Endothelial cell of umbilical vein (primary cell): ENCODE data around the gene SEC16B. TPM values are rescaled to one million over a fixed set of nuclear protein-coding genes. Genes with fewer than 3 reads are reported as not detected.

Experiments
- BruUV-seq: library from RNA; stranded (reverse); fragments of 400-500 nt; replicated peaks from 2 replicates; lab custom pipeline; 2021; lab: Mats Ljungman, UMichigan
- CTCF ChIA-PET: fragments of 300-600, 350-600 bp; sonication (Branson Sonifier 250); formaldehyde crosslinking; loops from one replicate; lab custom pipeline; 2021; ENCODE audit warnings: antibody characterized with exemption, inconsistent platforms; lab: Charles Lee
- POLR2A ChIA-PET: fragments of 300-600, 350-600 bp; sonication (Branson Sonifier 250); formaldehyde crosslinking; loops from one replicate; lab custom pipeline; 2021; ENCODE audit warnings: antibody characterized with exemption, inconsistent platforms; lab: Charles Lee
- DNase-seq: peaks from one replicate; pipeline ENCODE4 v3.0.0-alpha.2; 2011; ENCODE audit warnings: low read depth, low spot score
- FAIRE-seq: peaks from 2 replicates; lab custom pipeline; 2011; peaks lifted over from hg19 to GRCh38; lab: Jason Lieb, UNC
- H2AFZ ChIP-seq: 2 replicates; pipeline ENCODE4 v1.6.0; 2012; ENCODE audit warnings: low read depth, low read length, control low read depth, inconsistent platforms
- H3K27ac ChIP-seq: 2 replicates; pipeline ENCODE4 v1.5.1; 2011; ENCODE audit warnings: low read depth, mild to moderate bottlenecking, control low read depth, low read length, moderate library complexity; ENCODE audit not compliant: insufficient read depth
- H3K27me3 ChIP-seq, 2 experiments: 2 replicates each; pipeline versions ENCODE4 v1.6.0 to v1.6.1; 2011; ENCODE audit warnings: low read length in 2 of 2, mixed read lengths in 1 of 2; ENCODE audit not compliant: control insufficient read depth in 2 of 2, insufficient read depth in 2 of 2
- H3K36me3 ChIP-seq, 2 experiments: 2 replicates in 1 of 2; 3 replicates in 1 of 2; pipeline ENCODE4 v1.5.1; 2011; ENCODE audit warnings: low read length in 2 of 2, mild to moderate bottlenecking in 1 of 2, moderate library complexity in 1 of 2; ENCODE audit not compliant: control insufficient read depth in 2 of 2, insufficient read depth in 2 of 2; ENCODE audit errors: extremely low read depth in 1 of 2
- H3K4me1 ChIP-seq: 3 replicates; pipeline ENCODE4 v1.5.1; 2011; ENCODE audit warnings: mild to moderate bottlenecking, low read length; ENCODE audit not compliant: control insufficient read depth, insufficient read depth; ENCODE audit errors: extremely low read depth
- H3K4me2 ChIP-seq: 2 replicates; pipeline ENCODE4 v1.6.1; 2011; ENCODE audit warnings: low read length, control low read depth, mixed read lengths; ENCODE audit not compliant: insufficient read depth
- H3K4me3 ChIP-seq, 3 experiments: fragments of 200-600 bp in 1 of 3; sonication (generic), shearing (Covaris generic) in 1 of 3; replicated peaks in 1 of 3; 2 replicates each; pipeline ENCODE4 v1.5.1; 2011 to 2016; ENCODE audit warnings: control low read depth in 3 of 3, low read length in 3 of 3, mild to moderate bottlenecking in 2 of 3, inconsistent platforms in 1 of 3, low read depth in 1 of 3, moderate library complexity in 1 of 3; ENCODE audit not compliant: insufficient read depth in 1 of 3
- H3K79me2 ChIP-seq: 2 replicates; pipeline ENCODE4 v1.6.0; 2012; ENCODE audit warnings: low read length, inconsistent platforms; ENCODE audit not compliant: control insufficient read depth, insufficient read depth
- H3K9ac ChIP-seq: replicated peaks from 2 replicates; pipeline ENCODE3; 2011; ENCODE audit warnings: low read length, control low read depth; ENCODE audit not compliant: insufficient read depth; ENCODE audit errors: extremely low read depth
- H3K9me1 ChIP-seq: replicated peaks from 3 replicates; pipeline ENCODE4 v1.6.0; 2011; ENCODE audit warnings: mild to moderate bottlenecking, low read length; ENCODE audit not compliant: control insufficient read depth, insufficient read depth; ENCODE audit errors: extremely low read depth
- H3K9me3 ChIP-seq: replicated peaks from 2 replicates; pipeline ENCODE4 v1.5.1; 2012; ENCODE audit warnings: low read length, inconsistent platforms; ENCODE audit not compliant: control insufficient read depth, insufficient read depth
- H4K20me1 ChIP-seq: replicated peaks from 2 replicates; pipeline ENCODE3; 2011; ENCODE audit warnings: mild to moderate bottlenecking, low read length; ENCODE audit not compliant: control insufficient read depth, insufficient read depth; ENCODE audit errors: extremely low read depth
- CTCF ChIP-seq, 2 donors: IDR thresholded peaks; 1 replicate in 1 of 2; 2 replicates in 1 of 2; pipeline ENCODE4 v1.5.1; 2011; ENCODE audit warnings: low read length in 2 of 2, mild to moderate bottlenecking in 2 of 2, moderate library complexity in 2 of 2, control low read depth in 1 of 2, inconsistent platforms in 1 of 2, low read depth in 1 of 2; ENCODE audit not compliant: insufficient read depth in 1 of 2; ENCODE audit errors: extremely low read depth in 1 of 2
- EZH2 ChIP-seq: IDR thresholded peaks from 2 replicates; pipeline ENCODE4 v1.6.1; 2012; ENCODE audit warnings: borderline replicate concordance, low read depth, mild to moderate bottlenecking, moderate library complexity, low read length, inconsistent platforms; ENCODE audit not compliant: severe bottlenecking
- FOS ChIP-seq: IDR thresholded peaks from 2 replicates; pipeline ENCODE4 v1.6.1; 2011; ENCODE audit warnings: mild to moderate bottlenecking, low read length, moderate library complexity, borderline replicate concordance; ENCODE audit not compliant: insufficient read depth
- GATA2 ChIP-seq: IDR thresholded peaks from 2 replicates; pipeline ENCODE4 v1.7.0; 2011; ENCODE audit warnings: low read depth, mild to moderate bottlenecking, moderate library complexity, mixed read lengths, low read length; ENCODE audit not compliant: insufficient read length, insufficient read depth
- JUN ChIP-seq: IDR thresholded peaks from 2 replicates; pipeline ENCODE4 v1.6.1; 2011; ENCODE audit warnings: borderline replicate concordance, low read depth; ENCODE audit not compliant: insufficient read length, insufficient read depth
- MAX ChIP-seq: IDR thresholded peaks from 2 replicates; pipeline ENCODE4 v1.6.1; 2011; ENCODE audit not compliant: insufficient read depth, insufficient read length
- MYC ChIP-seq: IDR thresholded peaks from one replicate; pipeline ENCODE4 v1.6.1; 2011; ENCODE audit warnings: mild to moderate bottlenecking, low read depth, low read length
- POLR2A ChIP-seq: IDR thresholded peaks from 2 replicates; pipeline ENCODE4 v1.6.1; 2012; ENCODE audit warnings: low read depth, mild to moderate bottlenecking, control low read depth, low read length
- POLR2AphosphoS5 ChIP-seq: IDR thresholded peaks from 2 replicates; pipeline ENCODE4 v1.6.1; 2012; ENCODE audit warnings: low read depth, mild to moderate bottlenecking, control low read depth, low read length, moderate library complexity; ENCODE audit not compliant: insufficient read depth
- dilution Hi-C: fragments of 300-500 bp; cut with MboI; formaldehyde crosslinking; loops from one replicate; pipeline ENCODE4 v1.15.0; 2019; ENCODE audit warnings: low sequenced_read_pairs; ENCODE audit not compliant: extremely low pct_ligation_motif_present
- intact Hi-C: fragments of 100-400 bp; cut with micrococcal nuclease; formaldehyde crosslinking; loops from one replicate; pipeline ENCODE4 v1.10.0; 2022
- polyA plus RNA-seq, 4 experiments: library from polyadenylated mRNA; depleted of rRNA in 3 of 4; stranded (reverse) in 3 of 4; unstranded in 1 of 4; fragments of >200 nt; gene quantifications; 2 replicates each; pipeline versions ENCODE4 v1.2.1 to v1.2.3, GENCODE V29; 2011 to 2012; ENCODE audit warnings: missing spikeins in 1 of 4
- total RNA-seq: library from RNA; stranded (reverse); gene quantifications from 2 replicates; pipeline ENCODE4 v1.2.3, GENCODE V29; 2021

Gene SEC16B
- total and polyA plus RNA-seq, 2 donors (not counting 3 experiments of a cell fraction or from before 2014, with no cell fraction given), result 0.44 to 0.58 TPM

- Histone ChIP-seq H2AFZ (no peak overlapping the region), H3K4me1 (no peaks in the 10 kb centered on the region), H3K27me3 (no peaks in the 10 kb centered on the region), H4K20me1 (no peaks in the 10 kb centered on the region), H3K79me2 (no peaks in the 10 kb centered on the region), H3K36me3 (no peaks in the 10 kb centered on the region), H3K9me3 (no peaks in the 10 kb centered on the region), H3K9ac (no peak overlapping the region), H3K4me2 (no peak overlapping the region), H3K27ac (no peak overlapping the region), H3K9me1 (no peaks in the 10 kb centered on the region), H3K4me3 (no peak overlapping the region)
- intact Hi-C loops, result no loop called here
- no peak for DNase-seq
- BruUV-seq, result no TSS peak
- TF ChIP-seq EZH2, result no peak
- TF ChIP-seq MAX, result no peak
- TF ChIP-seq POLR2A, result no peak
- no peak for TF ChIP-seq GATA2
- TF ChIP-seq POLR2AphosphoS5, result no peak
- no peak for TF ChIP-seq CTCF (IDR thresholded peaks at IDR 0.05; ENCODE audit: extremely low read depth in 1 of 2, insufficient read depth in 1 of 2, low read depth in 1 of 2, low read length in 2 of 2)
- TF ChIP-seq FOS, result no peak
- TF ChIP-seq JUN, result no peak
- no peak for TF ChIP-seq MYC
- POLR2A ChIA-PET, result no interaction called here
- dilution Hi-C loops, result no loop called here
- FAIRE-seq, result no peak
- CTCF ChIA-PET, result interaction anchor here (1.9 kb wide), 1 partner anchor 13 kb away, joined by 9 read pairs; no protein-coding TSS in a partner anchor
Observed at GRCh38 chr1:178019208-178019607, 49.4 kb upstream of the SEC16B start.
